ENCODE results near the gene GOLT1A. TPM values are rescaled to one million over a fixed set of nuclear protein-coding genes. Genes with fewer than 3 reads are reported as not detected.

Gene GOLT1A
- total and polyA plus RNA-seq, 2 of the 8 experiments (the other 6 are each of a cell fraction or from before 2014, with no cell fraction given), result 7.5 to 8.5 TPM

DNA sequence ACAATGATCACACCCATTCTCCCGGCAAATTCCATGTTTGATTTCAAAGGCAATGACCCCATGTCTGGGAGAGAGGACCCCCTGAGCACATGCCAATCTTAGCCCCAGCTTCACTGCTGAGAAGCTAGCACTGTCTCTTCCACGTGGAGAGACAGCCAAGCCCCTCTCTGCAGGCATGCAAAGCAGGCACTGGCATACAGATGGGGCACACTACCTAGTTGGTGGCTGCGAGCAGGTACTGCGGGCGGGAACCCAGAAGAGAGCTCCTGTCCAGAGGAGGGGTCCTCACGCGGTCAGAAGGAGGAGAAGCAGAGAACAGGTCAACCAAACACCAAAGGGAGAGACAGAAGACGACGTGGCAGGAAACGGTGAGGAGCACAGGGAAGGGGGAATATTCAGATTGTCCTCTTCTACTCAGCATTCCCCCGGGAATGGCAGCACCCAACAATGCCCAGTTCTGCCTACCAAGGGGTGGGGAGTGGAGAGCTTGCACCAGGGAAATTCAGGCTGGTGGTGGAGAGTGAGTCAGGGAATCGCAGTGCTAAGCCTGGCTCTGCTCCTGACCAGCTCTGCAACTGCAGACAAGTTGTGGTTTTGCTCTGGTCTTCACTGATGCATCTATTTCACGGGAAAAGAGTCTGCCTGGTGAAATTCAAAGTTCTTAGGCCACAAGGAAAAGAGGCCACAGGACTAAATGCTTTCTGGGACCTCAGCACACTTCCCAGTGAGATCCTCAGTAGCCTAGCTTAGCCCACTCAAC, 48.1 kb upstream of the GOLT1A start:
- Histone ChIP-seq H4K5ac (ENCODE audit: insufficient read length, low read depth, low read length) (no peak overlapping the region), H3K4me2 (ENCODE audit: insufficient read depth in 1 of 2, low read depth in 2 of 2, low read length in 2 of 2) (no peak overlapping the region), H3K9ac (replicated peaks in 1 of 4; ENCODE audit: extremely low read depth in 1 of 4, low read depth in 3 of 4, low read length in 3 of 4) (no peak overlapping the region), H3K36me3 (ENCODE audit: control insufficient read depth in 2 of 4, insufficient read depth in 4 of 4, low read length in 3 of 4) (peaks cover 0 to 4% (median 0%) of the 10 kb centered on the region in 4 experiments; a peak in 1 of 8 replicates), H3K27me3 (replicated peaks in 1 of 4; ENCODE audit: control insufficient read depth in 3 of 4, extremely low read depth in 1 of 4, insufficient read depth in 3 of 4, low read length in 3 of 4) (no peaks in the 10 kb centered on the region), H2BK5ac (ENCODE audit: low read depth, low read length) (no peak overlapping the region), H4K91ac (replicated peaks; ENCODE audit: insufficient read length, low read length) (no peak overlapping the region), H3K14ac (ENCODE audit: insufficient read length) (no peak overlapping the region), H2AK5ac (ENCODE audit: low read depth, low read length) (no peak overlapping the region), H3K23me2 (ENCODE audit: low read depth, low read length) (no peaks in the 10 kb centered on the region), H3K4me1 (replicated peaks in 1 of 4; ENCODE audit: control insufficient read depth in 3 of 4, insufficient read depth in 4 of 4, low read length in 3 of 4) (peaks cover 0 to 1% (median 0%) of the 10 kb centered on the region in 4 experiments; a peak in 1 of 7 replicates), H3K27ac (ENCODE audit: low read depth, low read length) (no peak overlapping the region; the same call in 1 of the 2 replicates), H3K18ac (ENCODE audit: extremely low read depth, low read length) (no peak overlapping the region), H2BK120ac (replicated peaks; ENCODE audit: low read depth, low read length) (no peak overlapping the region), H4K20me1 (replicated peaks in 1 of 2; ENCODE audit: control insufficient read depth in 1 of 2, insufficient read depth in 2 of 2, low read length in 2 of 2) (no peaks in the 10 kb centered on the region), H3K9me3 (ENCODE audit: insufficient read depth in 2 of 2, low read depth in 1 of 2, low read length in 1 of 2) (no peaks in the 10 kb centered on the region), H2BK15ac (ENCODE audit: low read length) (no peak overlapping the region), H2BK20ac (ENCODE audit: low read length) (no peak overlapping the region), H3K79me1 (ENCODE audit: low read depth, low read length) (no peaks in the 10 kb centered on the region), H2AFZ (ENCODE audit: low read length) (no peak overlapping the region), H3K79me2 (ENCODE audit: control insufficient read depth in 1 of 2, insufficient read depth in 2 of 2, low read length in 2 of 2) (no peaks in the 10 kb centered on the region), H4K8ac (ENCODE audit: extremely low read depth, insufficient read depth, low read length) (no peak overlapping the region), H3K56ac (replicated peaks; ENCODE audit: insufficient read length, low read depth, low read length) (no peak overlapping the region), H3K4me3 (ENCODE audit: extremely low read depth in 1 of 4, insufficient read depth in 2 of 4, low read depth in 3 of 4, low read length in 4 of 4) (no peak overlapping the region), H3K23ac (ENCODE audit: insufficient read length) (no peak overlapping the region), H3K4ac (replicated peaks; ENCODE audit: insufficient read length, low read depth, low read length) (no peak overlapping the region), H2BK12ac (ENCODE audit: low read depth, low read length) (no peak overlapping the region)
- FAIRE-seq (no peak), DNase-seq (ENCODE audit: low read depth in 1 of 2, low spot score in 2 of 2) (no peak)
- ChIA-PET POLR2A (ENCODE audit: partially characterized antibody) (interaction anchor here (0.8 kb wide), 1 partner anchor 64 kb away, joined by 3 read pairs; no protein-coding TSS in a partner anchor), CTCF (ENCODE audit: partially characterized antibody) (interaction anchor here (0.9 to 19.1 kb wide), 14 partner anchors 16 to 241 kb away, joined by 3 to 335 read pairs (median 4); partner anchors contain the start of genes GOLT1A and PLEKHA6)
- 79% methylated on average over 13 of the region's 13 CpGs; no CpG with 5 or more reads in 1 of the 2 experiments for WGBS, 2 experiments (ENCODE audit: extremely low coverage in 1 of 2, insufficient coverage in 1 of 2, insufficient read length in 1 of 2, insufficient replicate concordance in 2 of 2, low coverage in 1 of 2, low lambda C conversion rate in 2 of 2, missing lambda C conversion rate in 1 of 2)
- TF ChIP-seq, protein P1, sequence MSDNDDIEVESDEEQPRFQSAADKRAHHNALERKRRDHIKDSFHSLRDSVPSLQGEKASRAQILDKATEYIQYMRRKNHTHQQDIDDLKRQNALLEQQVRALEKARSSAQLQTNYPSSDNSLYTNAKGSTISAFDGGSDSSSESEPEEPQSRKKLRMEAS (IDR thresholded peaks at IDR 0.05), result no peak
- TF ChIP-seq RAD21 (IDR thresholded peaks at IDR 0.05 in 1 of 2, conservative IDR thresholded peaks at IDR 0.05 in 1 of 2; ENCODE audit: low read depth in 2 of 2, low read length in 2 of 2), result 0 out of 4 replicates have a peak, but pooled peaks of 1 of the 2 experiments have one; percentile 2
